NT2/D1 (cell line): Measurements from ENCODE around the gene GNG12.

Experiments used
- SUZ12 ChIP-seq: IDR thresholded peaks from 2 replicates; pipeline ENCODE4 v1.6.1; 2011; ENCODE audit not compliant: insufficient read length, insufficient read depth; ENCODE audit errors: extremely low read depth
- ZNF274 ChIP-seq: IDR thresholded peaks from 2 replicates; pipeline ENCODE4 v1.6.1; 2011; ENCODE audit warnings: mild to moderate bottlenecking, low read depth, low read length

GRCh38 chr1:67823615-67824014 lies 9.7 kb downstream of the GNG12 start:
- TF ChIP-seq ZNF274 (no peak), SUZ12 (no peak)
